Mucosa of descending colon (tissue), 3 donors: ENCODE results near the gene TMA7B. TPM values are rescaled to one million over a fixed set of nuclear protein-coding genes. Genes with fewer than 3 reads are reported as not detected.
"Not testable (repeated sequence)": the region's sequence is repeated elsewhere in the genome, so short reads cannot be mapped to it uniquely, and the experiment has no call there.

ENCODE experiments used
- ATAC-seq: fragments of 200-7000 bp; cut with Tn5 transposase; one replicate; pipeline ENCODE4 v1.9.1; 2020; ENCODE audit warnings: mild to moderate bottlenecking, moderate library complexity
- DNase-seq, 3 donors: peaks; one replicate each; pipeline ENCODE4 v3.0.0-alpha.2; 2020
- H3K36me3 ChIP-seq: fragments of 200-600 bp; one replicate; pipeline ENCODE4 v1.8.0; 2021; ENCODE audit warnings: low read depth, mild to moderate bottlenecking
- H3K4me1 ChIP-seq: fragments of 200-600 bp; one replicate; pipeline ENCODE4 v1.8.0; 2021; ENCODE audit warnings: low read depth, mild to moderate bottlenecking
- H3K4me3 ChIP-seq: fragments of 200-600 bp; one replicate; pipeline ENCODE4 v1.8.0; 2021; ENCODE audit warnings: mild to moderate bottlenecking
- H3K9me3 ChIP-seq: fragments of 200-600 bp; one replicate; pipeline ENCODE4 v1.8.0; 2021; ENCODE audit warnings: mild to moderate bottlenecking
- intact Hi-C, 2 donors: fragments of 100-400 bp; cut with DNase I in 1 of 2; cut with micrococcal nuclease in 1 of 2; formaldehyde crosslinking; loops; one replicate each; pipeline versions ENCODE4 v1.11.0 to v1.11.1; 2022; cut with DNase I, micrococcal nuclease
- total RNA-seq, 3 donors: library from RNA; stranded (reverse); fragmentation: NEBNext Ultra II Directional in 2 of 3; extraction: Animal tissue kit (Norgen Biotek cat#: 25700) in 2 of 3; gene quantifications; one replicate each; pipeline versions ENCODE4 v1.2.1 to v1.2.4, GENCODE V29; 2021 to 2023
- TF ChIP-seq, protein P1 (sequence below): fragments of 200-600 bp; IDR thresholded peaks from one replicate; pipeline ENCODE4 v1.8.0; 2022; ENCODE audit warnings: antibody characterized with exemption, mild to moderate bottlenecking
- donor health status: DM: no; HTN: no; CAD: no; lungs with moderate emphysema.
- donor health status: DM: no; HTN: no; CAD: no.
- donor health status: DM: no; HTN: yes; CAD: no.

TMA7B gene
- total RNA-seq, 3 donors from 2014 or later: 0.22 to 0.51 (median 0.23) TPM

DNA sequence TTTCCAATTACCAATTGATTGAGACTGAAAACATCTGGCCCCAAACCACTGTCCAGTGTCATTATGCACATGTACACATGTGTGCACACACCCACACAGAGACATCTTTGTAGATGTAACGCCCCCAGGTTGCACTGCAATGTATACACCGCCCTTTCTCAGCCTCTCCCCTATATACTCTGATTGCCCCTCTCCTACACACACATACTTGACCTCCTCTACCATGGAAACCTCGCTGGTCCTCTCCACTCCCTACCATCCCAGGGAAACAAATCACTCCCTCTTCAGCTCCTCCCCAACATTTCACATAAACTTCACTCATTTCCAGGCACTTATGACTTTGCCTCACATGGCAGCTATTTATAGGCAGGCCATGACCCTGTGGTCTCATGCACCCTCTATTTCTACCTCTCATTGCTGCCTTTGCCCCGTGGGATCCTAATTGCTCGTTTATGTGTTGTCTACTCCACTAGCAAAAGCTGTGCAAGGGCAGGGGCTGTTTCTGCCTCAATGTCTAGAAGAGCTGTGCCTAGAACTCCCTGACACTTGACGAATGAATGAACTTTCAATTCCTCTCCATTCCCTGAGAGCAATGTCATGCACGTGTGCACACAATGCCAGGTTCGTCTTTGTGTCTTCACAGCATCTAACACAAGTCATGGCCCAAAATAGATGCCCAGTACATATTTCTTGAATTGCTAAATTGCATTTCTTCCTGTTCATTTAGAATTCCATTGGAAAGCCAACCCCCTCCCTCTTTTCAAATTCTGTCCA, 10.0 kb upstream of the TMA7B start:
- TF ChIP-seq, protein P1, sequence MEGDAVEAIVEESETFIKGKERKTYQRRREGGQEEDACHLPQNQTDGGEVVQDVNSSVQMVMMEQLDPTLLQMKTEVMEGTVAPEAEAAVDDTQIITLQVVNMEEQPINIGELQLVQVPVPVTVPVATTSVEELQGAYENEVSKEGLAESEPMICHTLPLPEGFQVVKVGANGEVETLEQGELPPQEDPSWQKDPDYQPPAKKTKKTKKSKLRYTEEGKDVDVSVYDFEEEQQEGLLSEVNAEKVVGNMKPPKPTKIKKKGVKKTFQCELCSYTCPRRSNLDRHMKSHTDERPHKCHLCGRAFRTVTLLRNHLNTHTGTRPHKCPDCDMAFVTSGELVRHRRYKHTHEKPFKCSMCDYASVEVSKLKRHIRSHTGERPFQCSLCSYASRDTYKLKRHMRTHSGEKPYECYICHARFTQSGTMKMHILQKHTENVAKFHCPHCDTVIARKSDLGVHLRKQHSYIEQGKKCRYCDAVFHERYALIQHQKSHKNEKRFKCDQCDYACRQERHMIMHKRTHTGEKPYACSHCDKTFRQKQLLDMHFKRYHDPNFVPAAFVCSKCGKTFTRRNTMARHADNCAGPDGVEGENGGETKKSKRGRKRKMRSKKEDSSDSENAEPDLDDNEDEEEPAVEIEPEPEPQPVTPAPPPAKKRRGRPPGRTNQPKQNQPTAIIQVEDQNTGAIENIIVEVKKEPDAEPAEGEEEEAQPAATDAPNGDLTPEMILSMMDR: no peak
- Histone ChIP-seq H3K9me3 (no peaks in the 10 kb centered on the region), H3K4me3 (no peak overlapping the region), H3K4me1 (no peaks in the 10 kb centered on the region), H3K36me3 (no peaks in the 10 kb centered on the region)
- ATAC-seq (no peak), DNase-seq (no peak)
- intact Hi-C loops: no loop called here

DNA sequence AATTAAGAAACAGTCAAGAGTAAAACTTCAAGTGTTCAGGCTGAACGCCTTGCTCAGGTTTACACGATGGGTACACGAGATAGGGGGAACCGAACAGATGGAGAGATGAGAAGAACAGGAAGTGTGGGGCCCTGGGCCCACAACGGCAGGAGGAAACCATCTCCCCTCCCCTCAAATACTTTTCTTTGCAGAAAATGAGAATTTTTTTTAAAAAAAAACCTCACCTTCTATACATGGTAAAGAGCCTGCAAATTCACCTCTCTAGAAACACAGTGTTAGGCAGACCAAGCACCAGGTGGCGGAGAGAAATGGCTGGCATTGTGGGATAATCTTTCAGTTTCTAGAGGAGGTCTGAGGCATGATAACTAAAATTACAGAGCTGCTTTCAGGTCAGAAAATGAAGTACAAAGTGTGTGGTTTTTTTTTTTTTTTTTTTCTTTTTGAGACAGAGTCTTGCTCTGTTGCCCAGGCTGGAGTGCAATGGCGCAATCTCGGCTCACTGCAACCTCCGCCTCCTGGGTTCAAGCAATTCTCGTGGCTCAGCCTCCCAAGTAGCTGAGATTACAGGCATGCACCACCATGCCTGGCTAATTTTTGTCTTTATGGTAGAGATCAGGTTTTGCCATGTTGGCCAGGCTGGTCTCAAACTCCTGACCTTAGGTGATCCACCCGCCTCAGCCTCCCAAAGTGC, 8.4 kb upstream of the TMA7B start:
- DNase-seq, H3K4me3 ChIP-seq, H3K4me1 ChIP-seq, ATAC-seq, H3K9me3 ChIP-seq, H3K36me3 ChIP-seq, intact Hi-C loops: not testable (repeated sequence)

DNA sequence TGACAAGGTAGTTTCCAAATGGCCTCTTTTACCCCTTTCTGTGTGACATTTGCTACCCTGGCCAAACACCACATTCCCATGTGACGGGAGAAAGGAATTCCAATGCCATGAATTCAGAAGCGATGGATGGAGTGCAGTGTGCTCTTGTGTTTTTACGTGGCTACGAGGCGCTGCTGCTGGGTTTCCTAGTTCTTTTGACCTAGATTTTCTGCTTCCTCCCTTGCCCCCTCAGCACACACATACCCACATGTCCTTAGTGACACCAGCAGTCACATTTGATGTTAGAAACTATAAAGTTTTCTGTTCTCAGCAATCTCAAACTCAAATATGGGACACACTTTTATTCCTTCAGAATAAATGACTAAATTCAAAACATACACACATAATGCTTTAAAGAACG, 7.8 kb upstream of the TMA7B start:
- DNase-seq (no peak), ATAC-seq (no peak)
- H3K9me3 ChIP-seq: no peaks in the 10 kb centered on the region
- H3K4me3 ChIP-seq: no peak overlapping the region
- no peaks in the 10 kb centered on the region for H3K36me3 ChIP-seq
- TF ChIP-seq, protein P1: no peak
- no peaks in the 10 kb centered on the region for H3K4me1 ChIP-seq
- intact Hi-C loops: no loop called here

DNA sequence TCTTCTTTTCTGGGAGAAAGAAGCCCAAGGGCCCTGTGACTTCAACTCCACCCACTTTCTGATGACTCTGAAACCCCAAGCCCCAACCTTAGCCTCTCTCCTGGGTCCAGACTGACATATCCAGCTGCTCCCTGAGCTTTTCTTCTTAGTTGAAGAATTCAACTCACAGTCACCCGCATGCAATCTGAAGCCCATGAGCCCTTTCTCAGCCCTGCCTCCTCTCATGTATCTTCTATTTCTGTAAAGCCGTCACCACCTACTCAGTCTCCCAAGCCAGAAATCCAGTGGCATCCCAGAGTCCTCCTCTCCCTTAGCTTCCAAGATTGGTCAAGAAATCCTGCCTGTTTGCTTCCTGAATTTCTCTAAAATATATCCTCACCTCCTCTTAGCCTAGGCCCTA, 7.1 kb upstream of the TMA7B start:
- Histone ChIP-seq H3K9me3 (no peaks in the 10 kb centered on the region), H3K4me1 (no peaks in the 10 kb centered on the region), H3K4me3 (no peak overlapping the region), H3K36me3 (no peaks in the 10 kb centered on the region)
- TF ChIP-seq, protein P1: no peak
- ATAC-seq: no peak
- intact Hi-C loops: no loop called here
- DNase-seq: no peak

DNA sequence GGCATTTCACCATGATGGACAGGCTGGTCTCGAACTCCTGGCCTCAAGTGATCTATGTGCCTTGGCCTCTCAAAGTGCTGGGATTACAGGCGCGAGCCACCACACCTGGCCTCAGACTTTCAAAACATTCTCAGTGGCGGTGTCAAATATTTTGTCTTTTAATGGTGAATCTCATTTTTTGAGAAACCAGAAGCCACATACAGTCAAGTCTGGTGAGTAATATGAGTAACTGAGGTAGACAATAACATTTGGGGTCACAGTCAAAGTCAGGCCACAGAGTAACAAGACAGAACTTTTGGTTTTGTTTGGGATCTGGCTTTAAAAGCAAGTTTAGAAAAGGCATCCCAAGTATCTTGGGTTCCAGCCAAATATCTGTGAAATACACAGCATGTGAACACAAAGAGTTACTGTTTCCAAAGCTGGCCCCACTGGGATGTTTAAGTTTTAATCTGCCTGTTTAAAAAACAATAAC, 5.6 kb upstream of the TMA7B start:
- DNase-seq (no peak), ATAC-seq (no peak)
- intact Hi-C loops: no loop called here
- Histone ChIP-seq H3K4me3 (no peak overlapping the region), H3K36me3 (no peaks in the 10 kb centered on the region), H3K4me1 (no peaks in the 10 kb centered on the region), H3K9me3 (no peaks in the 10 kb centered on the region)
- TF ChIP-seq, protein P1: no peak

DNA sequence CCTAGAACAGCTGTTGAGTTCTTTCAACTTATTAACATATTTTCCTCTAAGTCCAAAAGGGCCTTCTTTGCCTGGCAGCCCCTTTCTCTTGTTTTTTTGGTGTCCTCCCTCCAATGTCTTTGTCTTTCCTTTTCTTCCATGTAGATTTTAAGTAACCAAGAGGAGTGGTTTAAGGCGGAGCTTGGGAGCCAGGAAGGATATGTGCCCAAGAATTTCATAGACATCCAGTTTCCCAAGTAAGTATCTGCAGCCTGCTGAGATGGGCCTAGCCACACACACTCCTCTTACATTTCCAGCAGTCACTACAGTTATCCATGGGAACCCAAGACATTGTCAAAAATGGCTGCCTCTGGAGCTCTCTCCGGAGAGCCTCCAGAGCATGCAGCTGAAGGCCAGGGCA, 4.5 kb upstream of the TMA7B start:
- ATAC-seq (no peak), DNase-seq (no peak)
- TF ChIP-seq, protein P1: no peak
- H3K9me3 ChIP-seq: no peaks in the 10 kb centered on the region
- no peaks in the 10 kb centered on the region for H3K4me1 ChIP-seq
- intact Hi-C loops: no loop called here
- H3K4me3 ChIP-seq: no peak overlapping the region
- H3K36me3 ChIP-seq: no peaks in the 10 kb centered on the region
